AG04450 (cell line): ENCODE measurements around the gene SIX1. TPM values are rescaled to one million over a fixed set of nuclear protein-coding genes. Genes with fewer than 3 reads are reported as not detected.

Experiments
- CTCF ChIA-PET: fragments of 300-600, 350-600 bp; formaldehyde crosslinking; extraction: SDS; loops from one replicate; lab custom pipeline; 2022; ENCODE audit warnings: antibody characterized with exemption, inconsistent platforms; lab: Charles Lee
- POLR2A ChIA-PET: fragments of 350-600 bp; formaldehyde crosslinking; extraction: SDS; loops from one replicate; lab custom pipeline; 2021; ENCODE audit warnings: antibody characterized with exemption, inconsistent platforms; lab: Yijun Ruan, JAX
- DNase-seq: peaks from one replicate; pipeline ENCODE4 v3.0.0-alpha.2; 2011; ENCODE audit warnings: low read depth, low spot score
- H3K27ac ChIP-seq: one replicate; pipeline ENCODE4 v1.5.1; 2012; ENCODE audit warnings: low read depth, low read length, control low read depth
- H3K27me3 ChIP-seq: one replicate; pipeline ENCODE4 v1.6.0; 2012; ENCODE audit warnings: low read length; ENCODE audit not compliant: control insufficient read depth, insufficient read depth
- H3K4me3 ChIP-seq: 2 replicates; pipeline ENCODE4 v1.5.1; 2011; ENCODE audit warnings: mild to moderate bottlenecking, low read depth, low read length, control low read depth
- H3K9me3 ChIP-seq: 2 replicates; pipeline ENCODE4 v1.5.1; 2012; ENCODE audit warnings: low read length; ENCODE audit not compliant: control insufficient read depth, insufficient read depth
- polyA plus RNA-seq: library from polyadenylated mRNA; depleted of rRNA; stranded (reverse); fragments of >200 nt; gene quantifications from 2 replicates; pipeline ENCODE4 v1.2.3, GENCODE V29; 2011
- TF ChIP-seq, protein P1 (sequence below): IDR thresholded peaks from 2 replicates; pipeline ENCODE4 v1.5.1; 2011; ENCODE audit warnings: low read depth, low read length, control low read depth, inconsistent platforms

SIX1 gene
- polyA plus RNA-seq, 1 experiment, result 25.6 TPM

DNA sequence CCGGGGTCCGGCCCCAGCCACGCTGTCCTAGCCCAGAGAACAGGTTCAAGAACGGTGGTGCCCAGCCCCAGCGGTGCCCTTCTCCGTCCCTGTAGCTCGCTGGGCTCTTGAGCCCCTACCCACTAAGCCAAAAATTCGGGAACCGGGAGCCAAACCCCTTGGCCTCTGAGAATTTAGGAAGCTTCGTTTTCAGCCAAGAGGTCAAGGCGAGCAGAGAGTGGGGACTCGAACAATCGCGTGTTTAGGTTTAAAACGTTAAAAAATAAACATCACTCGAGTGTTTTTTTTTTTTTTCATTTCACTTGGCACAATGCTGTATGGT is 6.2 kb downstream of the SIX1 start:
- peak overlapping the region; percentile 20 for H3K4me3 ChIP-seq
- TF ChIP-seq, protein P1, sequence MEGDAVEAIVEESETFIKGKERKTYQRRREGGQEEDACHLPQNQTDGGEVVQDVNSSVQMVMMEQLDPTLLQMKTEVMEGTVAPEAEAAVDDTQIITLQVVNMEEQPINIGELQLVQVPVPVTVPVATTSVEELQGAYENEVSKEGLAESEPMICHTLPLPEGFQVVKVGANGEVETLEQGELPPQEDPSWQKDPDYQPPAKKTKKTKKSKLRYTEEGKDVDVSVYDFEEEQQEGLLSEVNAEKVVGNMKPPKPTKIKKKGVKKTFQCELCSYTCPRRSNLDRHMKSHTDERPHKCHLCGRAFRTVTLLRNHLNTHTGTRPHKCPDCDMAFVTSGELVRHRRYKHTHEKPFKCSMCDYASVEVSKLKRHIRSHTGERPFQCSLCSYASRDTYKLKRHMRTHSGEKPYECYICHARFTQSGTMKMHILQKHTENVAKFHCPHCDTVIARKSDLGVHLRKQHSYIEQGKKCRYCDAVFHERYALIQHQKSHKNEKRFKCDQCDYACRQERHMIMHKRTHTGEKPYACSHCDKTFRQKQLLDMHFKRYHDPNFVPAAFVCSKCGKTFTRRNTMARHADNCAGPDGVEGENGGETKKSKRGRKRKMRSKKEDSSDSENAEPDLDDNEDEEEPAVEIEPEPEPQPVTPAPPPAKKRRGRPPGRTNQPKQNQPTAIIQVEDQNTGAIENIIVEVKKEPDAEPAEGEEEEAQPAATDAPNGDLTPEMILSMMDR, result no peak

DNA sequence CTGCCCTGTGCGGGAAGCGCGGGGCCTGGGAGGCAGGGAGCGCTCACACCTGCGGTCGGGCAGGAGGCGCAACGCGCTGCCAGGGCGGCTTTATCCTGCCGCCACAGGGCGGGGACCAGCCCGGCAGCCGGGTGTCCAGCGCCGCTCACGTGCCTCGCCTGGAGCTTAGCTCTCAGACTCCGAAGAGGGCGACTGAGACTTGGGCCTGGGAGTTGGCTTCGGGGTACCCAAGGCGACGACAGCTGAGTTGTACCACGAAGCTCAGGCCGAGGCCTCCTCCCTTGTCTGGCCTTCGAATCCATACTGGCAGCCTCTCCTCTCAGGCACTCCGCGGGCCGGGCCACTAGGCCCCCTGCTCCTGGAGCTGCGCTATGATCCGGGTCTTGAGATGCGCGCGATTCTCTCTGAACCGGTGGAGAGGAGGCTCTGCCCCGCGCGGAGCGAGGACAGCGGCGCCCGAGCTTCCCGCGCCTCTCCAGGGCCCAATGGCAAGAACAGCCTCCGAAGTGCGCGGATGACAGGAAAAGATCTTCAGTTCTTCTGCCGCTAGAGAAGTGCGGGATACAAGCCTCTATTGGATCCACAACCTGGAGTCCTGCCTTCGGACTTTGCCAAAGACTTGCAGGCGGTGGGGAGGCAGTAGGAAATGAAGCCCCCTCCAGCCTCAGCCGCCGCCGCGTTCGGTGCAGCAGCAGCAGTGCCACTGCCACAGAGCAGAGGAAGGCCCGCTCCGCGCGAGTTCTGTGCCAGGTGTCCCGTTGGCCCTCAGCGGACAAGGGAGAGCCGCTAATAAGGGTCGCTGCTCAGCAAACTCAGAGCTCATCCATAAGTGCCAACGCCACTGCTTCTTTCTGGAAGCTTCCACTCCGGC is 6.8 kb downstream of the SIX1 start:
- TF ChIP-seq, protein P1, result no peak
- Histone ChIP-seq H3K9me3 (peaks cover 19% of the 10 kb centered on the region), H3K27ac (peak overlapping the region; percentile 47), H3K4me3 (peak overlapping the region; percentile 20; the same call in 1 of the 2 replicates), H3K27me3 (no peaks in the 10 kb centered on the region)
- POLR2A ChIA-PET, result interaction anchor here (1.4 kb wide), 1 partner anchor 17 kb away, joined by 12 read pairs; no protein-coding TSS in a partner anchor
- CTCF ChIA-PET, result interaction anchor here (0.7 kb wide), 1 partner anchor 397 kb away, joined by 3 read pairs; no protein-coding TSS in a partner anchor
- DNase-seq, result no peak

More for the DNA sequence above, 6.2 kb downstream of the SIX1 start:
- POLR2A ChIA-PET, result interaction anchor here (1.4 kb wide), 1 partner anchor 18 kb away, joined by 12 read pairs; no protein-coding TSS in a partner anchor
- CTCF ChIA-PET, result interaction anchor here (0.7 kb wide), 1 partner anchor 396 kb away, joined by 3 read pairs; no protein-coding TSS in a partner anchor
- H3K9me3 ChIP-seq, result peaks cover 18% of the 10 kb centered on the region
- no peak for DNase-seq
- H3K27me3 ChIP-seq, result no peaks in the 10 kb centered on the region
- no peak overlapping the region for H3K27ac ChIP-seq

DNA sequence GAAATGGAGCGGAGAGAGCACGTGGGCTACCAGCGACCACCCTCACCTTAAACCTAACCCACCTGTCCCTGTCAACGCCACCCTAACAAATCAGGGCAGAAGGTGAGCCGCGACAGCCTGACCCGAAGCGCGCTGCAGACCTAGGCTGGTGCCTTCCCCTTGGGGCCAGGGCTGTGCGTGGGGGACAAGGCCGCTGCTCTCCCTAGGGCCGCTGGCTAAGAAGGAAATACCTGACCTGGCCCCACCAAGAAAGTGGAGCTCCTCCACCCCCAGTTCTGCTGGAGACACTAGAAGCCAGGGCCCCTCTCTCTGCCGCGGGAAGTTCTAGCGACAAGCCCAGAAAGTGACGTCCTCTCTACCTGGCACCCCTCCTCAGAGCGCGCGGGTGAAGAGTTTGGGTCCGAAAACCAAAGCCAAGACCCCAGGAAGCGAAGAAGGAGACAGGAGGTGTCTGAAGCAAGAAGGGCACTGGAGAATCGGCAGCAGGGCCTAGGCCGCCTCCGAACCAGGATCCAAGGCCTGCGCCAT is 7.5 kb downstream of the SIX1 start:
- no peak overlapping the region for H3K4me3 ChIP-seq
- H3K9me3 ChIP-seq, result peaks cover 24% of the 10 kb centered on the region
- ChIA-PET CTCF (interaction anchor here (1.1 kb wide), 1 partner anchor 611 kb away, joined by 3 read pairs; no protein-coding TSS in a partner anchor), POLR2A (no interaction called here)
- H3K27me3 ChIP-seq, result no peaks in the 10 kb centered on the region
- H3K27ac ChIP-seq, result peak overlapping the region; percentile 21
- TF ChIP-seq, protein P1, result no peak
- DNase-seq, result no peak

DNA sequence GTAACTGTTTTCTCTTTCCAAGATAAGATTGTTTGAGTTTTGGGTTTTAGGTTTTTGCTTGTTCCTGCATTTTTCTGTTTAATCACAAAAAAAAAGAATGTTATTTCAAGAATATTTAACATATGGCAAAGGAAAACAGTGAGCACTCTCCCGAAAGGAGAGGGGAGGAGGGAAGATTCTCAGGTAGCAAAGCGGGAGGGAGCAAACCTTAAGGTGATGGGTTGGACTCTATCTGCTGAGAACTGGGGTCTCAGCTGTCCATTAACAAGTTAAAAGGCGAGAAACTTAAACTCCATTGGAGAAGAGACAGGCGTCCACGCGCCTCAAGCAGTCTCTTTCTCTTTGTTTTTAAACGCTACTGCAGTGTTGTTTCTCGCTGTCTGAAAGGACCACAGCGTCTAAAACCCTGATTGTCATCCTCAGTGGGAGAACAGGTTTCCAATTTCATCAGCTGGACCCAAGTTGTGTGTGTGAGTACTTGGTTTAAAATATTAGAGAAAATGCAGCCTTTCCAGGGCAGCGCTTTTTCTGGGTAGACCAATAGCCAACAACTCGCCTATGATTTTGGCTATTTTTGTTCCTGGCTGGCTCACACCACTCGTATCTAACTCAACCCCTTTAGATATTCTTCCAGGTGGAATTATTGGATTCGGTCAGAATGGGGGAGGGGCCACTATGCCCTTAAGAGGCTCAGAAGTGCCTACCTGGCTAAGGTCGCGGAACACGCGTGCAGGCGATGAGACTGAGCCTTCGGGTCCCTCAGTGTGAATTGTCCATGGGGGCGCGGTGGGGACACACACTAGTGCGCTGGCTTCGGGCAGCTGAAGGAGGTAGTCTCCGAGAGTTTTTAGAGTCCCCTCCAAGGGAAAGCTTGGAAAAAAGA is 8.2 kb downstream of the SIX1 start:
- POLR2A ChIA-PET, result no interaction called here
- peak overlapping the region; percentile 11 for H3K27ac ChIP-seq
- no peak overlapping the region for H3K4me3 ChIP-seq
- DNase-seq, result no peak
- peaks cover 24% of the 10 kb centered on the region for H3K9me3 ChIP-seq
- no peaks in the 10 kb centered on the region for H3K27me3 ChIP-seq
- CTCF ChIA-PET, result interaction anchor here (1.1 kb wide), 1 partner anchor 612 kb away, joined by 3 read pairs; no protein-coding TSS in a partner anchor
- TF ChIP-seq, protein P1, result no peak
